Measurements from ENCODE around the gene RPEL1.

DNA sequence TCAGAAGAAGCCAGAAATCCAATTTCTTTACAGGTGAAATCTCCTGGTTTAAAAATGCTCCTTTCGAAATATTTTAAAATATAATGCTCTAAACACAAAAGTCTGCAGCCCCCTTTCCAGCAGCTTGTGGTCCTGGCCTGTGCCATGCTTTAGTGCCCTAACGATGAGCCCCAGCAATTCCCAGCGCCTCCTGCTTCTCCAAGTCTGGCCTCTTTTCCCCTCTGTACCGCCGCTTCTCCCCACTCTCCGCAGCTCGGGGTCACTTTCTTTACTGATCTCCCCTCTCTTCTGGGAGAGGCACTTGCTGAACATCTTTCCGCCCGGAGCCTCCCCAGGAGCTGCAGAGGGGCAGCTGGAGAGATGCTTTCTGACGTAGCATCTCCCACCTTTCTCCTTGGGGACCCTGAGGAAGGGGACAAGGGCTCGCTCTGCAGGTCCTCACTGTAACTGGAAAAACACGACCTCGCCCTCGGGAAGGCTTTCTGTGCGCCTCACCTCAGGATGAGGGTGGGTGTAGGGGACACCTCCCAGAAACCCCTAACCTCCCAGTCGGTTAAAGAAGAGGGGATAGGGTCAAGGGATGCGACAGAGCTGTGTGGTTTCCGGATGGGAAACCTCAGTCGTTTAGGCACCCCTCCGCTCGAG lies 30.7 kb downstream of the RPEL1 start:
- TF ChIP-seq, protein P1, sequence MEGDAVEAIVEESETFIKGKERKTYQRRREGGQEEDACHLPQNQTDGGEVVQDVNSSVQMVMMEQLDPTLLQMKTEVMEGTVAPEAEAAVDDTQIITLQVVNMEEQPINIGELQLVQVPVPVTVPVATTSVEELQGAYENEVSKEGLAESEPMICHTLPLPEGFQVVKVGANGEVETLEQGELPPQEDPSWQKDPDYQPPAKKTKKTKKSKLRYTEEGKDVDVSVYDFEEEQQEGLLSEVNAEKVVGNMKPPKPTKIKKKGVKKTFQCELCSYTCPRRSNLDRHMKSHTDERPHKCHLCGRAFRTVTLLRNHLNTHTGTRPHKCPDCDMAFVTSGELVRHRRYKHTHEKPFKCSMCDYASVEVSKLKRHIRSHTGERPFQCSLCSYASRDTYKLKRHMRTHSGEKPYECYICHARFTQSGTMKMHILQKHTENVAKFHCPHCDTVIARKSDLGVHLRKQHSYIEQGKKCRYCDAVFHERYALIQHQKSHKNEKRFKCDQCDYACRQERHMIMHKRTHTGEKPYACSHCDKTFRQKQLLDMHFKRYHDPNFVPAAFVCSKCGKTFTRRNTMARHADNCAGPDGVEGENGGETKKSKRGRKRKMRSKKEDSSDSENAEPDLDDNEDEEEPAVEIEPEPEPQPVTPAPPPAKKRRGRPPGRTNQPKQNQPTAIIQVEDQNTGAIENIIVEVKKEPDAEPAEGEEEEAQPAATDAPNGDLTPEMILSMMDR (conservative IDR thresholded peaks at IDR 0.05; ENCODE audit: low read length): no peak
- no peak for TF ChIP-seq EZH2phosphoT487 (IDR thresholded peaks at IDR 0.05; ENCODE audit: borderline replicate concordance, low read depth, low read length)

All from OCI-LY7 (cell line).